Measurements from ENCODE around the gene PRDM16.

DNA sequence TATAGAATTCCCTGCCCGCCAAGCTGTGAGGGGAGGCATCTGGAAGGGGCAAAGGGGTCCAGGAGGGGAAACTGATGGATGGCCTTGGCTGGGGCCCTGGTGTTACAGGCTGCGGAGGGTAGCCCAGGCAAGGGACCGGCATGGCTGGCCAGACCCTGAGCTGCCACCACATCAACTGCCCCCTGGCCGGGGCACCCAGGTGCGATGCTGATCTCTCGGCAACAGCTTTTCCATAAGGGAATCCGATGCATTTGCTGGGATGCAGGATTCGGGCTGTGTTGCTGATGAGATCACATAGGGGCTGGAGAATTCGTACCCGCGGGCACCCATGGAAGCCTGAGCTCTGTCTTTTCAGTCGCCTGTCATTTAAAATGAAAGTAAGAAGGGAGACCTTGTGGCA, 73.7 kb downstream of the PRDM16 start:
- no peak for TF ChIP-seq ZNF274 (IDR thresholded peaks at IDR 0.05; ENCODE audit: low read depth, low read length)
- TF ChIP-seq SUZ12 (IDR thresholded peaks at IDR 0.05; ENCODE audit: extremely low read depth, insufficient read depth, insufficient read length): no peak
- TF ChIP-seq YY1 (IDR thresholded peaks at IDR 0.05; ENCODE audit: insufficient read depth, insufficient read length): no peak
